Cortex of kidney (tissue), 1 donor: ENCODE data around the gene REG1A.

Experiments
- DNase-seq: peaks from one replicate; lab custom pipeline; 2025; lab: John Stamatoyannopoulos, UW

REG1A gene, protein sequence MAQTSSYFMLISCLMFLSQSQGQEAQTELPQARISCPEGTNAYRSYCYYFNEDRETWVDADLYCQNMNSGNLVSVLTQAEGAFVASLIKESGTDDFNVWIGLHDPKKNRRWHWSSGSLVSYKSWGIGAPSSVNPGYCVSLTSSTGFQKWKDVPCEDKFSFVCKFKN

DNA sequence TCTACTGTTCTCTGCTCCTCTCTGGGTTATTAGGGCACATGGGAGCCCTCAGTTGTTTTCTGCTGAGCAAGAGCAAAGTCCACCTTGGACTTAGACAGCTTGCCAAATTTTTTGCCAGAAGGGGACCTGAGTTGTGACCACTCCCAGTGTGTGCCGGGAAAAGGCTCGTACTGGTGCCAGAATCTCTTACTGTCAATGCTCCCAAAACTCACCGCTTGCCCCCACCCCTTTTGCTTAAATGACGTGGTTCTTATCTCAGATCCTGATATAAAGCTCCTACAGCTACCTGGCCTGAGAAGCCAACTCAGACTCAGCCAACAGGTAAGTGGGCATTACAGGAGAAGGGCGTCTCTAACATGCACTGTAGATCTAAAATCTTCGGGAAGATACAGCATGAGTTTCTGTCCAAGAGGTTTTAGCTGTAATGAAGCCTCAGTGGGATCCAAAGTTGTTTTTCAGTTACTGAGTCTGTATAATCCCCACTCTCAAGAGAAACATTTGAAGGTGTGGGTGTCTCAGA is at the start of gene REG1A:
REG1A (plus strand) TSS at position 295 of the 520 bp plus-strand sequence. CDS start 374 bp downstream, outside the sequence.
- no peak for DNase-seq

DNA sequence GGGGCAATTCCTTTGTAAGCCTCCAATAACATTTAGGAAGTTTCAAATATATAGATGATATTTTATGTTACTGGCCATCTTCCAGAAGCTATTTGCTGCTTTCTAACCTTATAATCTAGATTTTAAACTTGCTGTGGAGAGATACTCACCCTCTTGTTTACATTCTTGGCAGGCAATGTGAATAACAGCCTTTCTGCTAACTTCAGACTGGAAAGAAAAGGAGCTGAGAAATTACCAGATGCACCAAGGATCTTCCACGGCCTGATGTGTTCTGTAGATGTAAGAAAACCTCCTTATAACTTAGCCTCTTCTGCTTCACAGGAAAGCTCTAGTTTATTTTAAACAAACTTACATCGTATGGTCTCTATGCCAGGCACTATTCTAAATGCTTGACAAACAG is 49.2 kb upstream of the REG1A start:
- DNase-seq, result no peak

DNA sequence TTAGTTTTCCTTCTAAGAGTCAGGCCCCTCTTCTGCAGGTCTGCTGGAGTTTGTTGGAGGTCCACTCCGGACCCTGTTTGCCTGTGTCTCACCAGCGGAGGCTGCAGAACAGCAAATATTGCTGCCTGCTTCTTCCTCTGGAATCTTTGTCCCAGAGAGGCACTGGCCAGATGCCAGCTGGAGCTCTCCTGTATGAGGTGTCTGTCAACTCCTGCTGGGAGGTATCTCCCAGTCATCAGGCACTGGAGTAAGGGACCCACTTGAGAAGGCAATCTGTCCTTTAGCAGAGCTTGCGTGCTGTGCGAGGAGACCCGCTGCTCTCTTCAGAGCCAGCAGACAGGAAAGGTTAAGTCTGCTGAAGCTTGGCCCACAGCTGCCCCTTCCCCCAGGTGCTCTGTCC is 37.3 kb upstream of the REG1A start:
- DNase-seq, result no peak

DNA sequence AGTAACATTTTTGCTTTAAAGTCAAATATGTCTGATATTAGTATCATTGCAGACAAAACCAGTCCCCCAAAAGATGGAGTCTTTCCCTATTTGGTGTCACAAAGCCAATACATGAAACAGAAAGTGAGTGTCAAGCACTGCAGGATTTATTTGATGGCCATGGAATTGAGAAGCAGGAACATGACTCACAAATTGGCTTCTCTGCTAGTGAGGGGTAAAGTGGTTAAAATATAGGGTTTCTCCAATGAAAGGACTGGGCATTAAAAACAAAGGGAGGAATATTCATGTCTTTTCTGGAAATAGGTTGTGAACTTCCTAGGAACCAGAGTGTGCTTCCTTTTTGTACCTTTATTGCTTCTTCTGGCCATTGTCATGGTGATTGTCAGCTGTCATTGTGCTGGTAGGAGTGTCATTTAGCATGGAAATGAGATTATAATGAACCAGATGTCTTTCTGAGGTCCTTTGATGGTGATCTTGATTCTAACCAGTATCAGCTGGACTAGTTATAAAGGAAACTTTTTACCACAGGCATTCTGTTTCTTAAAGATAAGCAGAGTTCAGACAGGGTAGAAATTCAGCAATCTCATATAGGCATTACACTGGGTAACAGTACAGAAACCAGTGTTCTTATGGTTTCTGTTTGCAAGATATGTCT is 36.6 kb upstream of the REG1A start:
- DNase-seq, result no peak

DNA sequence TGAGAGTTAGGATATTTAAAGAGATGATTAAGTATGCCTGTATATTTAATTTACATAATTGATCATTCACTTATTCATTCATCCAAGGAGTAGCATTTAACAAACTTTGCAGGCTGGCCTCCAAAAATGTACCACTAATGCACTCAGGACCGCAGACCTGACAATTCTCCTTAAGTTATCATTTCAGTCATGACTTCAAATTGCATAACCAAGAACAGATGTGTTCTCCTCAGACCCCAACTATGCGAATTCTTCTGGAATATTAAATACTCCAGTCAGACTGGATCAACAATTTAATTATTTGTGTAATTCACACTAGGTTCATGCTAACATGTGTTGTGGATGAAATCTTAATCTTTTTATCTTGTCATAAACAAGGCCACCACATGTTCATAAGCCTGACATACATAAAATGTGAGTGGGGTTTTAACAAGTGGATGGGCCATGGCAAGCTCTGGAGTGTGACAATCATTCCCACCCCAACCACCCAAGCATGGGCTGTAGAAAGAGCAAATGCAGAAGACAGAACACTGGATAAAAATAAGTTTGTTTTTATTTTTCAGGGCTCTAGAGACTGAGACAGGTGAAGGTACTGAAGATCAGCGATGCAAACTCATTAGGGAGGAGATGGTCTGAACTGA is 35.7 kb upstream of the REG1A start:
- no peak for DNase-seq

DNA sequence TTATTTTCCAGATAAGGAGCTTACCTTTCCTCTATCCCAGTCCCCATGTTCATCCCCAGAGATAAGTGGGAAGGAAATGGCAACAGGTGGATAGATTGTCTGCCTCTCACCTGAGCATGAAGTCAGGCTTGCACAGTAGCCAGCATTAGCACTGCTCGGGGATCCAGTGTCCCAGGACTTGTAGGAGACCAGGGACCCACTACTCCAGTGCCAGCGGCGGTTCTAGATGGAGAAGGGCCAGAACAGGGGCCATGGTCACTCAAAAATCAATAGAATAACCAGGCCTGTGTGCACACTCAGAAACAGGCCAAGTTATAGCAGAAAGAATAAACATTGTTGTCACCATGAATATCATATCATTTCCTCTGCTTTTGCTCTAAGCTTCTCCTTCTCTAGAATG is 34.9 kb upstream of the REG1A start:
- DNase-seq, result no peak

DNA sequence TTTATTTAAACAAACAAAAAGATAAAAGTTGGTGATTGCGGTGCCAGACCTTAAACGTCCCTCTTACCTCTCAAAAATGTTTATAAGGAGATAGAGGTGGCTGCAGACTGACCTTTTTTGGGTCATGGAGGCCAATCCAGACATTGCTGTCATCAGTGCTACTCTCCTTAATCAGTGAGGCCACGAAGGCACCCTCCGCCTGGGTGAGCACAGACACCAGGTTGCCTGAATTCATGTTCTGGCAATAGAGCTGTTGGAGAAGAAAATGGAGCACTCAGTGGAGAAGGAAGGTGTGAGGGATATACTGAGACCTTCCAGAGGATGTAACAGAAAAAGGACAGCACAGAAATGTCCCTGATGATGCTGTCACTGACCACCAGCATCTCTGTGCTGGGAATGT is 34.0 kb upstream of the REG1A start:
- no peak for DNase-seq

DNA sequence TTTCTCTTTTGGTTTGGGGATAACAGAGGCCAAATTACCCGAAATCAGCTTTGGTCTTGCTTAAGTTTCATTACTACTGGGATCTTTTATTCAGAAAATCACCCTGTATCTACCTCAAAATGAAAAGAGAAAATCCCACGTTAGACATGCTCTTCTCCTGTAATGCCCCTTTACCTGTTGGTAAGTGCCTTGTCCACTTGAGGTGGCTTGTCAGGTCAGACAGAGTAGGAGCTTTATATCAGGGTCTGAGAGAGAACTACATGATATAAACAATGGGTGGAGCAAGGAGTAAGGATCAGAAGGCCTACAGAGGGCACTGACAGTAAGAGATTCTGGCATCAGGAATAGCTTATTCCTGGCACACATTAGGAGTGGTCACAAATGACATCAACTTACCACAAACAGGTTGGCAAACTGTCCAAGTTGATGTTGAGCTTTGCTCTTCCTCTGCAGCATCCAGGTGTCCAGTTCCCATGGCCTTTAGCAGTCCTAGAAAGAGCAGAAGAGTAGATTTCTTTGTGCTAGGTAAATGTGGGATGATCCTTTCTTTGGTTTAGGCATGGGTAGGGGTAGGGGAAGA is 32.4 kb upstream of the REG1A start, which contains the start of gene REG1B:
REG1B (minus strand) TSS at position 209 of the 580 bp plus-strand sequence. CDS start 381 bp downstream, outside the sequence.
- DNase-seq, result no peak

DNA sequence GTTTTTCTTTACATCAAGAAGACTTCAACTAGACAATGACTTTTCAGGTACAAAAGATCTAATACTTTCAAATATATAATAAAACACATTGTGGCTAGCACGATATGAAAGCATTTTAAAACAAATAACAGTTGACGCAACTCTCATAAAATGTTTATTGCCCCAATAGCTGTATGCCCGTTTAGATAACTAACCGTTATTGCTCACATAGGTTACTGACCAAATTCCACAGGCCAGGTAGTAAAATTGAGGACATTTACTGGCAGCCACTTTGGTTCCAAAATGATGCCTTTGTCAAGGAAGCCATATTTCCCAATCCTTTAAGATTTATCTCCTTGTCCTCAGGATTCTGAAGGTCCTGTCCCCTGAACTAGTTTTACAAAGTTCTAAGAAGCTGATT is 29.6 kb upstream of the REG1A start:
- no peak for DNase-seq

DNA sequence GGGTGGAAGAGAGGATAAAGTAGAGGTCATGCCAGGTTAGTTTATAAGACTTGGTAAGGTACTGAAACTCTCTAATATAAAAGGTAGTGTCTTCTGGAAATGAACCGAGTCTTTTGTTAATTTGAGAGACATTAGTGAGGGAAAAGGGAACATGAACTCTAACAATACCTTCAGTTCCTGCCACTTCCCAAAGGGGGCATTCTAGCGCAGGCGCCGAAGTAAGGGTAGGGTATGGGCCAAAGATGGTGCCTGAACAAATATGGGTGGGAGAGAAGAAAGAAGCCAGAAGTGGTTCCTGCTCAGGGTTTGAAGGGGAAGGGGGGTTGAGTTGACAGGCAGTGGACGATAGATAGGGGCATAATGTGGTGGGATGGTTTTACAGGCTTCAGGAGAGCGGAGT is 22.4 kb upstream of the REG1A start:
- no peak for DNase-seq

DNA sequence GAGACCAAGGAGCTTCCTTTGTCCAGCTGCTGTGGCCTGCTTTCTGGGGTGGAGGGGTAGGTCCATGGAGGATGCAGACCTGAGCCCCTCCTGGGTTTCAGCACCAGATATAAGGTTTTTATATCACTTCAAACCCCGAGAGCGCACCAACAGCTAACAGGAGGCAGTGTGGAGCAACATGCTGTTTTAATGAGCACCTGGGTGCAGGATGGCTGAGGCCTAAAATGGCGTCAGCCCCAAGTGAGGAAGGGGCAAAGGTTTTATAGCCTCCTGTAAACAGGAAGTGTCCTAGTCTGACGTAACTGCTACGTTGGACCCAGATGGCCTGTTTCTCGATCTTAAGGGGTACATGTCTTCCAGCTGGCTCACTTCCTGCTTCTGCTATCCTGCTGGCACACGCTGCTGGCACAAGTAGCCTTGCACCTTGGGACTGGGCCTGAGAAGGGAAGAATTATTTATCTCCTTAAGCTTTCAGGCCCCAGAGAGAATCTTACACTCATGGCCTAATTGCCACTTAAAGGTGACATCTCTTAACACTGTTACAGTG is 21.1 kb upstream of the REG1A start:
- no peak for DNase-seq

DNA sequence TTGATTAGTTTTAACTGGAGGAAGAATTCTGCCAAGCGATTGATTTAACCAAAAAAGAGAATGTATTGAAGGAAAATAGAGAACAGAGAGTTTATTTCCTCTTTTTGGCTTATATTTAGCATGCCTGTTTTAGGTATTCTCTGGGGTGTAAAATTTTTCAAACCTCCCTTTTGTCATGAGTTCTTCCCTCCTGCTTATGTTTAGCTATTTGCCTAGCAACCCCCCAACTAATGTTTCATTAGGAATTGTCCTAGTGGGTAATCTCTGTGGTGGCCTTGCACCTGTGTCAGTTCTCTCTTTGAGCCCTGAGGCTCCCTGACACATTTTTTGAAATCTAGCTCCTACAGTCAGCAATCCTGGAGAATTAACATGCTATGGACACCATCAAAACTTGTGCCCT is 20.0 kb upstream of the REG1A start:
- DNase-seq, result no peak

DNA sequence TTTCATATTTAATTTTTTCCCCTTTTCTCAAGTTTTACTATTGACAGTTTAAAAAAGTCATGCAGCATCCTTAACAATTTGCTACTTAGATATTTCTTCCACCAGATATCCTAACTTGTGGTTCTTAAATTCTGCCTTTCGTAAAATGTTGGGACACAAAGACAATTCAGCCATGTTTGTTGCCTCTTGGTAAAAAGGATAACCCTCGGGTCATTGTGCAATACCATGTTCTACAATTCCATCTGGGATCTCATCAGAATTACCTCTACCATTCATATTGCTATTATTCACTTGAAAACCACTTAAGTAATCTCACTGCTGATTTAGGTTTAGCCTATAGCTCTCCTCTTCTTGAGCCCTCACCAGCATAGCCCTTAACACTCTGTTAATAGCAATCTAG is 19.3 kb upstream of the REG1A start:
- DNase-seq, result no peak

DNA sequence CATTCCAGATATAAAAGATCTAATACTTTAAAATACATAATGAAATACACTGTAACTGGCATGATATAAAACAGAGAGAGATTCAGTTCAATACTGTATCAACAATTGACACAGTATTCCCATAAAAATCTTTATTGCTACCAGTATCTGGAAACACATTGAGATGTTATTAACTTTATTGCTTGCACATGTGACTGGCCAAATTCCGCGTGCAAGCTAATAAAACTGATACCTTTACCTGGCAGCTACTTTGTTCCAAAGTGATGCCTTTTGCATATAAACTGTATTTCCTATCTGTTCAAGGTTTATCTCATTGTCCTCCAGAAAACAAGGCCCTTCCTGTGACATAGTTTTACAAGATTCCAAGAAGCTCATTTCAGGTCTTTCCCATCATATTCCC is 17.1 kb upstream of the REG1A start:
- no peak for DNase-seq

DNA sequence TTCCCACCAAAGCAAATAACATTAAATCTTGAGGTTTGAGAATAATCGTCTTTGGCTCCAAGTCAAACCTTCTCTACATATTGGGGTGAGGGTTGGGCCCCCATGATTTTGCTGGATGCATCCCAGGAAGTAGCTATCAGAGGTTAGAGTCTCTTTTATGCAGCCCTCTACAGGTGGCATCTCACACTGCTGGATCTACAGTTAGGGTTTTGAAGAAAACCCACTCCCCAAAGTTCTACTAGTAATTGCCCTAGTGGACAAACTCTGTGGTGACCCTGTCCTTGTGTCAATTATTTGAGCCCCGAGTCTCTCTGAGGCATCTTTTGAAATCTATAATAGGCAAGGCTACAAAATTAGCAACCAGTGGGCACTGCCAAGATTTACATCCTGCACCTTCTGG is 15.0 kb upstream of the REG1A start:
- DNase-seq, result no peak

DNA sequence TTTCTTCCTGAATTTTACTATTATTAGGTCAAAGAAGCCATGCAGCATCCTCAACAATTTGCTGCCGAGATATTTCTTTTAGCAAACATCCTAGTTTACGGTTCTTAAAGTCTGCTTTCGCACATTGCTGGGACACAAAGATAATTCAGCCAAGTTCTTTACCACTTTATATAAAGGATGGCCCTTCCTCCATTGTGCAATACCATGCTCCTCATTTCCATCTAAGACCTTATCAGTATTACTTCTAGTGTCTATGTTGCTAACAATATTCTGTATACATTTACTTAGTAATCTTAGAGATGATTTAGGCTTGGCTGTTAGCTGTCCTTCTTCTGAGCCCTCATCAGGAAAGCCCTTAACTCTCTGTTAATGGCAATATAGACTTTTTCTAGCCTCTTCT is 8.0 kb upstream of the REG1A start:
- DNase-seq, result no peak

DNA sequence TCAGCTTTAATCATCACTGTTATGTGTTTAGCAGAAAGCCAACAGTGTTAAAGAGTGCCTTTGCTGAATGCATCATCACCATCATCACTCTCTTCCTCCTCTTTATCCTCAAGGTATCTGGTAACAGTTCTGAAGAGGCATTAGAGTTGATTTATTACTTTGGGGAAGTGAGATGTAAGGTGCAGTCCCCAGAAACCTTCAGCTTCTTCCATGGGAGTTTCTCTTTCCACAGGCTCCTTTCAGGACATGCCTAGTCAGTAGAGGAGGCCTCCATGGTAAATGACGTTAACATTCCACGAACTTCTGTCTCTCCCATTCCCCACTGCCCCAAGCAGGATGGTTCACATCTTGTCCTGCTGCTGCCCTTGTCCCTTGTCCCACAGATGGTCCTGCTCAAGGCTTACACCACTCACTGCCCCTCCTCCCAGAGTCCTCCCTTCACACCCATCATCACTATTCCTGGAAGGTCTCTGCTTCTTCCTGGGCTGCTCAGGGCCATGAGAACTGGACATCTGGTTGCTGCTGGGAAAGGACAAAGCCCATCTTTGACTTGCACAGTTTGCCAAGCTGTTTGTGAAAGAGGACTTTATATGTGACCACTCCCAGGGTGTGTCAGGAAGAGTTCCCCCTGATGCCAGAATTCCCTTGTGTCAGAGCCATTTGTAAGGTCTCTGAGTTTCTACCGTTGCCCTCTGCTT is 5.3 kb upstream of the REG1A start:
- DNase-seq, result no peak

DNA sequence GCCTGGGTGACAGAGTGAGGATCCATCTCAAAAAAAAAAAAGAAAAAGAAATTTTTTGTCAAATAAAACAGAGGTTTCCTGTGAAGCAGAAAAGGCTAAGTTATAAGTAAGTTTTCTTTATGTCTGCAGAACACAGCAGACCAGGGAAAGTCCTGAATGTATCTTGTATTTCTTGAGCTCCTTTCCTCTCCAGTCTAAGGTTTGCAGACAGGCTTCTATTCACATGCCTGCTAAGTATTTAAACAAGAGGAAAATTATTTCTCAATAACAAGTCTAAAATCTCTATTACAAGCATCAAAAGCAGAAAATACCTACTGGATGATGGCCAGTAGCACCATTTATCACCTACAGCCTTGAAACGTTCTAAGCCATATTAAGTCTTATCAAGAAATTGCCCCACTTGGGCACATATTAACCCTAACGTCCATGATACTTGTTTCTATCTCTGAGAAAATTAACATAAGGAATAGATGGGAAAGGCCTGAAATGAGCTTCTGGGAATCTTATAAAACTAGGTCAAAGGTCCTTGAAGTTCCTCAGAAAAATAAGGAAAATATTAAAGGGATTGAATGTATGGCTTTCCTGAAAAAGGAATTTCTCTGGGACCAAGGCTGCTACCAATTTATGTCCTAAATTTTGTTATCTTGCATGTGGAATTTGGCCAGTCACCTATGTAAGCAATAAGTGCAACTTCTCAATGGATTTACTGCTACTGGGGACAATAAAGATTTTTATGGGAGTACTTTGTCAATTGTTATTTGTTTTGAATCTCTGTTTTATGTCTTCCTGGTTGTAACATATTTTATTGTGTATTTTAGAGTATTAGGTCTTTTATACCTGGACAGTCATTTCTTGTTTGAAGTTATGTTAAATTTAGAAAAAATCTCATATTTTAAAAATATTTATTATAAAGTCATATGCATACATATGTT is 3.0 kb upstream of the REG1A start:
- DNase-seq, result no peak

DNA sequence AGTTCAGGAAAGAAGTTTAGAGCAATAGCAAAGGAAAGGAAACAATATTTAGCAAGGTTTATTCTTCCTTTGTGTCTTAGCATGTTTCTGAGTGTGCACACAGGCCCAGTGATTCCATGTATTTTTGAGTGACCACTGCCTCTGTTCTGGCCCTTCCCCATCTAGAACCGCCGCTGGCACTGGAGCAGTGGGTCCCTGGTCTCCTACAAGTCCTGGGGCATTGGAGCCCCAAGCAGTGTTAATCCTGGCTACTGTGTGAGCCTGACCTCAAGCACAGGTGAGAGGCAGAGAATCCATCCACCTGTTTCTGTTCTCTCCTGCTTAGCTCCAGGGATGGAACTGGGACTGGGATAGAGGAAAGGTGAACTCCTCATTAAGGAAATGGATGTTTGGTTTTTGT is 2.4 kb downstream of the REG1A start:
- DNase-seq, result no peak

DNA sequence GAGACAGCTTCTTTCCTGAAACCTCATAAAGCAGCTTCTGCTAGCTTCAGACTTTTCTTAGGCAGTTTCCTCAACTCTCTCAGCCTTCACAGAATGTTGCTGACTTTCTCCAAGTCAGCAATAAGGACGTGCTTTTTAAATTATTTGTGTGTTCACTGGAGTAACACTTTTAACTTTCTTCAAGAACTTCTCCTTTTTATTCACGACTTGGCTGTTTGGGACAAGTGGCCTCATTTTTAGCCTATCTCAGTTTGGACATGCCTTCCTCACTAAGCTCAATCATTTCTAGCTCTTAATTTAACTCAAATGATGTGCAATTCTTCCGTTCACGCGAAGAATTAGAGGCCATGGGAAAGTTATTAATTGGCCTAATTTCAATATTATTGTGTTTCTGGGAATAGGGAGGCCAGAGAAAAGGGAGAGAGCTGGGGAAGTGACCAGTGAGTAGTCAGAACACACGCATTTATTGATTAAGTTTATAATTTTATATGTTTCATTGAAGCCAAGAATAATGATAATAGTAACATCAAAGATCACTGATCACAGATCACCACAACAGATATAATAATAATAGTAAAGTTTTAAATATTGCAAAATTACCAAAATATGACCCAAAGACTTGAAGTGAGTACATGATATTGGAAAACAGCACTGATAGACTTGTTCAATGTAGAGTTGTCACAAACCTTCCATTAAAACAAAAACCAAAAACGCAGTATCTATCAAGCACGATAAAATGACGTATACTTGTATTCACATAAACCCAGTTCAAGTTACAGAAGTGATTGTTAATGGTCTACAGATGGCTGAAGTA is 4.8 kb downstream of the REG1A start:
- DNase-seq, result no peak
